HG03066 (cell line): ENCODE data around the gene CCNY.

ENCODE experiments used
- ATAC-seq: cut with Tn5 transposase; IDR thresholded peaks from one replicate; pipeline ENCODE4 v1.9.1; 2021; ENCODE audit warnings: low read depth; ENCODE audit not compliant: unreplicated experiment

CCNY gene

GRCh38 chr10:35573796-35574195 is 237.5 kb downstream of the CCNY start:
- ATAC-seq, result no peak

GRCh38 chr10:35574924-35575352 is 238.6 kb downstream of the CCNY start:
- no peak for ATAC-seq

- no peak for ATAC-seq
These were observed 239.3 kb downstream of the CCNY start for GRCh38 chr10:35575640-35576039.

GRCh38 chr10:35576730-35577129 is 240.4 kb downstream of the CCNY start:
- ATAC-seq, result no peak

- no peak for ATAC-seq
These were observed 241.8 kb downstream of the CCNY start for GRCh38 chr10:35577926-35578617.

GRCh38 chr10:35578618-35578956 is 242.3 kb downstream of the CCNY start:
- no peak for ATAC-seq

- ATAC-seq, result no peak
These were observed 242.8 kb downstream of the CCNY start for GRCh38 chr10:35579116-35579515.

- no peak for ATAC-seq
These were observed 243.6 kb downstream of the CCNY start for GRCh38 chr10:35579726-35580422.

- no peak for ATAC-seq
These were observed 244.1 kb downstream of the CCNY start for GRCh38 chr10:35580423-35580770.

- ATAC-seq, result no peak
These were observed 245.3 kb downstream of the CCNY start for GRCh38 chr10:35581655-35582054.

GRCh38 chr10:35584946-35585345 is 248.6 kb downstream of the CCNY start:
- no peak for ATAC-seq

- ATAC-seq, result no peak
These were observed 249.0 kb downstream of the CCNY start for GRCh38 chr10:35585356-35585755.

- no peak for ATAC-seq
These were observed 249.7 kb downstream of the CCNY start for GRCh38 chr10:35585903-35586535.

GRCh38 chr10:35588836-35589235 is 252.5 kb downstream of the CCNY start:
- ATAC-seq, result no peak

GRCh38 chr10:35592441-35592840 is 256.1 kb downstream of the CCNY start:
- ATAC-seq, result no peak

- ATAC-seq, result no peak
These were observed 258.1 kb downstream of the CCNY start for GRCh38 chr10:35594115-35595079.

- no peak for ATAC-seq
These were observed 258.8 kb downstream of the CCNY start for GRCh38 chr10:35595106-35595505.

GRCh38 chr10:35598379-35598778 is 262.1 kb downstream of the CCNY start:
- no peak for ATAC-seq

- no peak for ATAC-seq
These were observed 263.9 kb downstream of the CCNY start for GRCh38 chr10:35600193-35600592.

- no peak for ATAC-seq
These were observed 268.9 kb downstream of the CCNY start, which contains the start of gene GJD4 for GRCh38 chr10:35605191-35605590. TSS of gene GJD4 (plus strand) at chr10:35605341. CDS start at chr10:35605568, 227 bp downstream.

- ATAC-seq, result no peak
These were observed 270.1 kb downstream of the CCNY start for GRCh38 chr10:35606430-35606829.
